Ovary (tissue), 9 donors: ENCODE measurements around the gene AOPEP. TPM values are rescaled to one million over a fixed set of nuclear protein-coding genes. Genes with fewer than 3 reads are reported as not detected.

ENCODE experiments used
- DNase-seq, 5 donors: peaks; one replicate each; pipeline ENCODE4 v3.0.0-alpha.2; 2019 to 2020
- H3K27ac ChIP-seq, 2 donors: fragments of 200-600 bp; one replicate each; pipeline versions ENCODE4 v1.5.1 to v1.8.0; 2019 to 2022
- H3K27me3 ChIP-seq: fragments of 200-600 bp; one replicate; pipeline ENCODE4 v1.8.0; 2022
- H3K36me3 ChIP-seq: fragments of 200-600 bp; sonication (generic); one replicate; pipeline ENCODE4 v1.5.1; 2019
- H3K4me1 ChIP-seq: one replicate; pipeline ENCODE4 v1.8.1; 2013; ENCODE audit warnings: mild to moderate bottlenecking, moderate library complexity; ENCODE audit not compliant: insufficient read depth
- H3K4me3 ChIP-seq: fragments of 200-600 bp; sonication (generic); one replicate; pipeline ENCODE4 v1.5.1; 2017
- H3K9me3 ChIP-seq, 2 donors: fragments of 200-600 bp in 1 of 2; sonication (generic) in 1 of 2; one replicate each; pipeline versions ENCODE4 v1.5.1 to v1.8.1; 2013 to 2019; ENCODE audit warnings: mild to moderate bottlenecking in 1 of 2, moderate library complexity in 1 of 2
- EP300 ChIP-seq: sonication (generic); formaldehyde crosslinking; IDR thresholded peaks from one replicate; pipeline ENCODE4 v1.6.1; 2017; ENCODE audit warnings: antibody characterized with exemption
- POLR2A ChIP-seq: fragments of 450-650 bp; IDR thresholded peaks from one replicate; pipeline ENCODE4 v1.6.1; 2017; ENCODE audit warnings: antibody characterized with exemption, mild to moderate bottlenecking, moderate library complexity
- WGBS, 3 donors: extraction: QIAGEN DNeasy Blood & Tissue Kit in 1 of 3; methylation state at CpG; one replicate each; pipeline versions ENCODE4 v1.1.5 to v1.1.7; 2013 to 2017; 5-methylcytosine and 5-hydroxymethylcytosine counted together
- intact Hi-C, 4 donors: fragments of 100-400 bp; cut with DNase I; formaldehyde crosslinking; loops; one replicate each; pipeline versions ENCODE4 v1.11.0 to v1.15.1; 2022 to 2023
- polyA plus RNA-seq, 2 donors: library from polyadenylated mRNA; stranded (reverse); fragments of 200-250 nt in 1 of 2; fragments of 350-450 nt in 1 of 2; fragmentation: Illumina TruSeq in 1 of 2; extraction: RNeasy Lipid Tissue Mini Kit (QIAGEN cat#74804) in 1 of 2; gene quantifications; one replicate each; pipeline ENCODE4 v1.2.3, GENCODE V29; 2013 to 2014
- total RNA-seq, 7 donors: library from RNA; depleted of rRNA in 2 of 7; stranded (reverse); fragments of >200 nt in 2 of 7; fragmentation: NEBNext Ultra II Directional in 3 of 7; extraction: Animal tissue kit (Norgen Biotek cat#: 25700) in 3 of 7; gene quantifications; one replicate each; pipeline versions ENCODE4 v1.1.0 to v1.2.4, GENCODE V29; 2016 to 2023
- TF ChIP-seq, protein P1 (sequence below), 3 donors: fragments of 450-650 bp in 2 of 3; fragments of 200-600 bp in 1 of 3; IDR thresholded peaks; one replicate each; pipeline versions ENCODE4 v1.5.1 to v1.8.0; 2016 to 2022; ENCODE audit warnings: antibody characterized with exemption in 3 of 3, mild to moderate bottlenecking in 1 of 3
- donor health status: DM: no; HTN: no; CAD: no; lungs with moderate emphysema.
- donor health status: DM: no; HTN: no; CAD: no.
- donor health status: Bipolar disorder and iron deficiency.
- donor health status: DM: yes; HTN: yes; CAD: no.
- donor health status: DM: no; HTN: no; CAD: no.
- donor health status: DM: yes; HTN: yes; CAD: no.

Gene AOPEP
- total and polyA plus RNA-seq, 9 donors, result 40.0 to 141 (median 82.1) TPM

DNA sequence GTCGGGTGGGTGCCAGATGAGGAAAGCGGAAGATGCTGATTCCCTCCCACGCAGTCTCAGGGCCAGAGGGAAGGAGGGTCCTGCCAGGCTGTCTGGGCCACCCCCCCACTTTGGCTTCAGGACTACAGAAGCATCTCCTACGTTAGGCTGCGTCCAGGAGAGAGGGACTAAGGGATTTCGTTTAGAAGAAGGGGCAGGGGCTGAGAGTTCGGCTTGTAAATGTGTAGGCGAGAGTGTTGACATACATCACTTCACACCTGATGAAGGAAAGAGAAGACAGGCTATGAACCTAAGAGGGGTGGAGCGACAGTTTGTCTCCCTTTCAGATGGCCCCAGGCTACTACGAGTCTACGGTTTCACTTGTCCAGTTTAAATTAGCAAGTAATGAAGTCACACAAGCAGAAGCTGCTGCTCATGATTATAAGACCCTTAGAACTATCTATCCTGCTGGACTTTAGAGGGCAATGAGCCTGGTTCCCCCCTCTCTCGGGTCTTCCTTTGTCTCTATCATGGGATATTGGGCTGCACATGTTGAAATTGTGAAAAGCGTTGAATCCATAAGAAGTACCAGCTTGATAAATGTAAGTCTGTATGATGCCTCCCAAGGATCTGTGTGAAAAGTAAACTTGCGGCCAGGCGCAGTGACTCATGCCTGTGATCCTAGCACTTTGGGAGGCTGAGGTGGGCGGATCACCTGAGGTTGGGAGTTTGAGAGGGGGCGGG lies 193.0 kb downstream of the AOPEP start:
- Histone ChIP-seq H3K27ac (peak overlapping the region; percentile 43 to 80), H3K36me3 (no peaks in the 10 kb centered on the region), H3K9me3 (no peaks in the 10 kb centered on the region), H3K4me1 (peaks cover 40% of the 10 kb centered on the region), H3K27me3 (no peaks in the 10 kb centered on the region), H3K4me3 (no peak overlapping the region)
- intact Hi-C loops, result loop anchor here in 1 of 4 donors (10.0 kb wide), 1 partner anchor 75 kb away; no protein-coding TSS in a partner anchor
- peak; percentile 64 to 74 (median 68) for DNase-seq
- 59 to 65% (median 60%) methylated on average over 17 of the region's 17 CpGs for WGBS, 3 donors
- TF ChIP-seq EP300 (no peak), POLR2A (no peak)
- TF ChIP-seq, protein P1, sequence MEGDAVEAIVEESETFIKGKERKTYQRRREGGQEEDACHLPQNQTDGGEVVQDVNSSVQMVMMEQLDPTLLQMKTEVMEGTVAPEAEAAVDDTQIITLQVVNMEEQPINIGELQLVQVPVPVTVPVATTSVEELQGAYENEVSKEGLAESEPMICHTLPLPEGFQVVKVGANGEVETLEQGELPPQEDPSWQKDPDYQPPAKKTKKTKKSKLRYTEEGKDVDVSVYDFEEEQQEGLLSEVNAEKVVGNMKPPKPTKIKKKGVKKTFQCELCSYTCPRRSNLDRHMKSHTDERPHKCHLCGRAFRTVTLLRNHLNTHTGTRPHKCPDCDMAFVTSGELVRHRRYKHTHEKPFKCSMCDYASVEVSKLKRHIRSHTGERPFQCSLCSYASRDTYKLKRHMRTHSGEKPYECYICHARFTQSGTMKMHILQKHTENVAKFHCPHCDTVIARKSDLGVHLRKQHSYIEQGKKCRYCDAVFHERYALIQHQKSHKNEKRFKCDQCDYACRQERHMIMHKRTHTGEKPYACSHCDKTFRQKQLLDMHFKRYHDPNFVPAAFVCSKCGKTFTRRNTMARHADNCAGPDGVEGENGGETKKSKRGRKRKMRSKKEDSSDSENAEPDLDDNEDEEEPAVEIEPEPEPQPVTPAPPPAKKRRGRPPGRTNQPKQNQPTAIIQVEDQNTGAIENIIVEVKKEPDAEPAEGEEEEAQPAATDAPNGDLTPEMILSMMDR (IDR thresholded peaks at IDR 0.05), result no peak

DNA sequence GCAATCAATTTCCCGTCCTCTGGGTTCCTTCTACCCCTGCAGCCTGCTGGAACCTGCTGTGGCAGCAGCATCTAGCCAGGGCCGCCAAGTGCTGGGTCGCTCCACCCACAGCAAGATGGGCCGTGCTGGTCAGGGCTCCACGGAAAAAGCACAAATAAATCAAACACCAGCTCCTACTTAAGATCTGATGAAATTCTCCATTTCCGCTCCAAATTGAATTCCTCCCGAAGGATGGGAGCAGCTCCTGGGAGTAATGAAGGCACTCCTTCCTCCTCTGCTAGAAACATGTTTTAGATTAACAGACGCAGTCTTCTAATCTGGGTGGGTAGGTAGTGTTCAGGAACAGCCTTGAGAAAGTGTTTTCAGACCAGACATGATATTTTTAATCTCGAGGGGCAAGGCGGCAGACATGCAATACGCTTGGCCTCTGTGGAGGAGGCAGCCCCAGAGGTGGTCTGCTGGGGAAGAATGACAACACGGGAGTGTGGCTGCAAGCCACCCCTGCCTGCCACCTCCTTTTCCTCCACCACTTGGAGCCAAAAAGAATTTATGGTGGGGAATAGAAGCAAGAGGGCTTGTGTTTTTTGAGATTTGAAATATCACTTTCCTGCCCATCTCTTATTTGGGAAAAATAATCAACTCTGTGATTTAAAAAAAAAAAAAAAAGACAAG lies 194.1 kb downstream of the AOPEP start:
- H3K27me3 ChIP-seq, result no peaks in the 10 kb centered on the region
- H3K4me1 ChIP-seq, result peaks cover 34% of the 10 kb centered on the region
- WGBS, 3 donors, result 3 to 10% (median 9%) methylated on average over 12 of the region's 12 CpGs
- H3K36me3 ChIP-seq, result no peaks in the 10 kb centered on the region
- H3K9me3 ChIP-seq, result no peaks in the 10 kb centered on the region
- TF ChIP-seq POLR2A (no peak), EP300 (no peak)
- TF ChIP-seq, protein P1 (IDR thresholded peaks at IDR 0.05), result no peak
- H3K27ac ChIP-seq, result peak overlapping the region; percentile 57 to 80
- peak; percentile 53 to 69 (median 62) for DNase-seq
- no peak overlapping the region for H3K4me3 ChIP-seq
- intact Hi-C loops, result loop anchor here in 1 of 4 donors (10.0 kb wide), 1 partner anchor 74 kb away; no protein-coding TSS in a partner anchor

DNA sequence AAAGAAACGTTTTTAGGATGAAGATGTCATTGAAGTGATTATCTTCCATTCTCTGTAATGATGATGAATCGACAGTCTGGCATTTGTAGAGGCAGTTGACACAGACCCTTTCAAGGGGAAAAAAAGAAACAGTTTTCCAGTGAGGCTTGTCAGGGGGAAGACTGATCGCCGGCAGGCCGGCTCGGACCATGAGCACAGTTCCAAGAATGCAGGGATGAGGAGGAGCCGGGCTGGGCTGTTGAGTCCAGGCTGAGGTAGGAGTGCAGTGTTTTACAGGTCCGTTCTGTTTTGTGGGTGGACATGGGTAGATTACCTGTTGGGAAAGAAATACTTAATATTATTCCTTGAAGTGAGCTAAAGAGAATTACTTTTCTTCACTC lies 194.6 kb downstream of the AOPEP start:
- TF ChIP-seq POLR2A (no peak), EP300 (no peak)
- TF ChIP-seq, protein P1 (IDR thresholded peaks at IDR 0.05), result no peak
- H3K4me3 ChIP-seq, result no peak overlapping the region
- H3K9me3 ChIP-seq, result no peaks in the 10 kb centered on the region
- H3K27ac ChIP-seq, result peak overlapping the region; percentile 57 to 80
- peak in 3 of 5 donors; percentile 56 to 65 (median 61) for DNase-seq
- no peaks in the 10 kb centered on the region for H3K27me3 ChIP-seq
- H3K4me1 ChIP-seq, result peaks cover 34% of the 10 kb centered on the region
- no peaks in the 10 kb centered on the region for H3K36me3 ChIP-seq
- WGBS, 3 donors, result 5 to 11% (median 7%) methylated on average over 8 of the region's 8 CpGs
- intact Hi-C loops, result loop anchor here in 1 of 4 donors (10.0 kb wide), 1 partner anchor 74 kb away; no protein-coding TSS in a partner anchor

DNA sequence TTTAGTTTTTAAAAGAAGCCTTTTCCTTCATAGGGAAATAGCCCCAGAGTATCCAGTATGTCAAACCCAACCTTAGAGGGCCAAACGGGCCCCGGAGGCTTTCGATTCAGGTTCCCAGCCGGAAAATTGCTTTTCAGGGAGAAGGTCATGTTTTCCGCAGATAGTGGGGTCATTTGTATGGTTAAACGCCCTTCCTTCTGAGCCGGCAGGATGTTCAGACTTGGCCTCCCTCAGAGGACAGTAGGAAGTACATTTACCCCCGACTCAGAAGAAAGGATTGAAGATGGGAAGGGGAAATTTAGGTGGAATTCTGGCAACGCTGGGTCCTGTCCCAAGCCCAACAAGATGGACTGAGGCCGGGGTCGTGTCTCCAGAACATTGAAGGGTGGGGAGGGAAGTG lies 195.2 kb downstream of the AOPEP start:
- WGBS, 3 donors, result 24 to 32% (median 26%) methylated on average over 11 of the region's 11 CpGs
- Histone ChIP-seq H3K4me1 (peaks cover 34% of the 10 kb centered on the region), H3K4me3 (no peak overlapping the region), H3K9me3 (no peaks in the 10 kb centered on the region), H3K36me3 (no peaks in the 10 kb centered on the region), H3K27ac (peak overlapping the region; percentile 57 to 80), H3K27me3 (no peaks in the 10 kb centered on the region)
- DNase-seq, result peak in 1 of 5 donors; percentile 30
- intact Hi-C loops, result loop anchor here in 1 of 4 donors (10.0 kb wide), 1 partner anchor 73 kb away; no protein-coding TSS in a partner anchor
- no peak for TF ChIP-seq POLR2A
